NCI-H1417 treated with DMSO at 0.1 percent for 48 hours (cell line): Measurements from ENCODE around the gene APRT.
"Not testable (repeated sequence)": the region's sequence is repeated elsewhere in the genome, so short reads cannot be mapped to it uniquely, and the experiment has no call there.

Experiments used
- DNase-seq: peaks from one replicate; lab custom pipeline; 2025; lab: John Stamatoyannopoulos, UW

Gene APRT

GRCh38 chr16:88788749-88789148 is 23.0 kb downstream of the APRT start:
- not testable (repeated sequence) for DNase-seq

DNA sequence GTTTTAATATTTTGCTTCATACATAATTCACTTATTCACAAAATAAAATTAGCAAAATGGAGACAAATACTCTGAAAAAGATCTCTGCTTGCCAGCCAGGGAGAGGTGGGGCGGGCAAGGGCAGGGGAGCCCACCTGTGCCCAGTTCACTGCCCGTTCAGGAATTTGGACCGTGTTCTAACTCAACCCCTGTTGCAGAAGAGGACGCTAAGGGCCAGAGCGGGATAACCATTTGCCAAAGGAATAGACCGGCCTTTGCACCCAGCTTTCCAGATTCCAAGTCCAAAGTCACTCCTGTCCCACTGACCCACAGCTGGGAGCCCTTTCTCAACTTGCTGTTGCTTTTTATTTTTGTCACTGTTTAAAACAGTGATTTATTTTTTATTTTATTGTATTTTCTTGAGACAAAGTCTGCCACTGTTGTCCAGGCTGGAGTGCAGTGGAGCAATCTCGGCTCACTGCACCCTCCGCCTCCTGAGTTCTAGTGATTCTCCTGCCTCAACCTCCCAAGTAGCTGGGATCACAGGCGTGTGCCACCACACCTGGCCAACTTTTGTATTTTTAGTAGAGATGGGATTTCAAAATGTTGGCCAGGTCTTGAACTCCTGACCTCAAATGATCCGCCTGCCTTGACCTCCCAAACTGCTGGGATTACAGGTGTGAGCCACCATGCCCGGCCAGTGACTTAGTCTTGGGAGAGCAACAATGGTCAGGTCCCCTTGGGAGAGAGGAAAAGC is 24.0 kb downstream of the APRT start:
- DNase-seq: no peak

DNA sequence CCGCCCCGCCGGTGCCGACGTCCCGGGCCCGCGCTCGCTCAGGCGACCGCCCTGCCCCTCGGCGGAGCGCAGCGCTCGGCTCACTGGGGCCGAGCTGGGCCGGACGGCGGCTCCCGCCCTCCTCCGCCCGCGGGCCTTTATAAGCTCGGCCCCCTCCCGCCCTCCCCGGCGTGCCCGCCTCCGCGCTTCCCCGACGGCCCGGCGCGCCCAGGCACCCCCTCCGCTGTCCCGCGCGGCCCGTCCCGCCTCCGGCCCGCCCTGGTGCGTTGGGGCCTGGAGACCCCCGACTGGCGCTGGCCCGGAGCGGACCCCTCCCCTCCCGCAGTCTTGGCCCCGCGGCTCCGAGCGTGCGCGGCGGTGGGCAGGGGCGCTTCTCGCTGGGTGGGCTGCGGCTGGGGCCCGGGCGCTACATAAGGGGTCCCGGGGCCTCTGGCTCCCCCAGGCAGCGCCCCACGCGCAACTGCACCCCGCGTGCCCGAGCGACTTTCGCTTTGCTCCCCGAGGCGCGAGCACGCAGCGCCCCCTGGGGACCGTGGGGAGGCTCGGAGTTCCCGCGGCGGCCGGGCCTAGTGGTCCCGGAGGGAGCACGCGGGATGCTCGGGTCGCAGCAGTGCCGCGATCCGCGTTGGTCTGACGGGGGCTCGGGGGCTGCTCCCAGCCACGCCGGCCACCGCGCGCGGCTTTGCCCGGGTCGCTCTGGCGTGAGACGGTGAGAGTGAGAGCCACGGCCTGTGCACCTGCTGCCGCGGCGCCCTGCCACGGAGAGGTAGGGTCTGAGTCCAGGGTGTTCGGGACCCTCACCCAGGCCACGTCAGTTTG is 26.4 kb downstream of the APRT start, which contains the start of gene PIEZO1:
Gene PIEZO1, minus strand, starts transcription at position 115 of the 819 bp plus-strand sequence. CDS start 256 bp downstream, outside the sequence.
- no peak for DNase-seq

DNA sequence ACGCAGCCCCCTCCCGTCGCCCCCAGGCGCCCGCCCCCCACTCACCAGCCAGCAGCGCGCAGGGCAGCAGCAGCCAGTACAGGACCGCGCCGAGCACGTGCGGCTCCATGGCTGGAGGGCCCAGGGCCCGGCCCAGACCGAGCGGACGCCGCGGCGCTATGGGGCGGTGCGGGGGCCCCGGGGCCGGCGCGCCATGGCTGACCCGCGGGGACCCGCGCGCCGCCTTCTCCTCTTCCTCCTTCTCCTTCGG is 26.9 kb downstream of the APRT start:
- DNase-seq: no peak

DNA sequence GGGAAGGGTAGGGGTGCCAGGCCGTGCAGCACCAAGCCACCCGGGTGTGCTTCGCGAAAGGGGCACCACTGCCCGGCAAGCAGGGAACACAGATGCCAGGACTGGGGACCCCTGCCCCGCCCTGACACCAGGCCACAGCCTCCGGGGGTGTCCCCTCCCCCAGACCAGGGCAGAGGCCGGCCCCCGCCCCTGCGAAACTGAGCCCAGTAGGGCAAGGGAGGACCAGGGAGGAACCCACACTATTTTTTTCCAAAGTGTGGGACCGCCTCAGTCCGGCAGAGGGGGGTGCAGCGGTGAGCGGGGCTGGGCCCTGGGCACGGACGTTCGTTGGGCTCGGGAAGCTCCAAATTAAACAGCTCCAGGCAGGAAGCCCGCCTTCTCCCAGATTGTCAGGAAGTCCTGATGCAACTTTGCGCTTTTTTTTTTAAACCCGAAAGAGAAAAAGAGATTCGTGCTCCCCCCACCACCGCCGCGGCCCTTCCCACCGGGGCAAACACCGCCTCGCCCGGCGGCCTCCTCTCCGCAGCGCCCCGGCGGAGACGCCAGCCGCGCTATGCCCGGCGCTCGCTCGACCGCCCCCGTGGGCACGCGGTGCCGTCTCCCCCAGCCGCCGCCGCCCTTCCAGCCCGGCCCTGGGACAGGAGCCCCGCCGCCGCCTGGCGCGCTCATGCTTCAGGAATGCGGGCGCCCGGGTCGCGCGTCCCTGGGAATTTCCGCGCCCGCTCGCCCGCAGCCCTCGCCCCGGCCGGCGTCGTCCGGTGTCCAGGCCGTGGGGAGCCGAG is 27.5 kb downstream of the APRT start:
- no peak for DNase-seq

DNA sequence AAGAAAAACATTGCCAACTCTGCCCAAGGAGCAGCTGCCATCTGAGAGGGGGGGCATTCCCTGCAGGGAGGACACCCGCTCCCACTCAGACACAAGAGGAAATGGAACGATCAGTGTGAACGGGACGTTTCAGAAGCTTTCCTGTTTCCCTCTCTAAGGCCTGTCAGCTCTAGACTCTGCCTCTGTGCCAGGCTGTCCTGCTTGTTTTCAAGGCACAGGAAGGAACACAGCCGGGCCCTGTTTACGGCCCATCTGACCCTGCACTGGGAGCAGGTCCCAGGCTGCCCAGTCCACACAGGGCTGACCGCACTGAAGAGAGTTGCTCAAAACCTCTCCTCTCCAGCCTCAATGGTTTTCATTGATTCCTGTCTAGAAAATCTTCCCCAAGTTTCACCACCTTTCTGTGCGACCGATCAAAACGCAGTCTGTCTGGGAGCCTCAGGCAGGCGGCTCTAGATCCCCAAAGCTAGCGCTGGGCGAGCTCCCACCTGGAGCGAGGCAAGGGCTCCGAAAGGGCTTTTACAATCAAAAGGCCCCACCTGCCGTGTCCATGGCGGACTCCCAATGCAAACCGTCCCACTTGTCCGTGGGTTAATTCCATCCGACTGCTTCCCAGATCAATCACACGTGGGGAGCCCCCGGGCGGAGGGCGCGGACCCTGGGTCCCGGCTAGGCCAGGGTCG is 28.2 kb downstream of the APRT start:
- DNase-seq: no peak

GRCh38 chr16:88782454-88783390 is 29.0 kb downstream of the APRT start:
- DNase-seq: no peak

GRCh38 chr16:88781140-88782077 is 30.3 kb downstream of the APRT start:
- no peak for DNase-seq

GRCh38 chr16:88780142-88781062 is 31.3 kb downstream of the APRT start:
- DNase-seq: no peak

DNA sequence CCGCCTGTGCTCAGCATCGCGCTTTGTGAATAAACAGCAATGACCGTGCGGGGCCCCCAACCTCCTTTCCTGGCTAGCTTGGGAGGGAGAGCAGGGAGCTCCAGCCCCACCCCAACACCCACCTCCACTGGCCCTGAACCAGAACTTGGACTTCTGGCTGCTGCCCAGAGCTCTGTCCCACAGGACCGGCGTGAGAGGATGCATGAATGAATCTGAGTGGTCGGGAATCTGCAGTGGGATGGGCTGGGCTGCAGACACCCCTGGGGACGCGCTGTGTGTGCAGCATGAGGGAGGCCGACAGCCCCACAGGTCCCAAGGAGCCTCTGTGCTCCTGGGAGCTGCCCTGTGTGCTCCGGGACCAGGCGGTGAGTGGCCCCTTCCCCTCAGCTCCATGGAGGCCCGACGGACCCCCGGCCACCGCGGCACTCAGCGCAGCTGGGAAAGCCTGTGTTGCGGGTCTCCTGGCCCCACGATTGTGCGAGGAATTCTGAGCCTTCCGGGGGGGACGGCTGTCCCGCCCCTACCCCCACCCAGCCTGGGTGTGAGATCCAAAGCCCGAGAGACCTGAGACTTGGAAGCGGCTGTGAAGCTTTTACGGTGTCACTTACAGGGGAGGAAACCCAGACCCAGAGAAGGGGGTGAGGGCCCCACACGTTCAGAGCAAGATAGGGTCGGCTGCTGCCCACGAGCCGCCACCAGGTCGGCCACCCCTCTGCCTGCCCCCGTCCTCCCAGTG is 32.2 kb downstream of the APRT start:
- no peak for DNase-seq

DNA sequence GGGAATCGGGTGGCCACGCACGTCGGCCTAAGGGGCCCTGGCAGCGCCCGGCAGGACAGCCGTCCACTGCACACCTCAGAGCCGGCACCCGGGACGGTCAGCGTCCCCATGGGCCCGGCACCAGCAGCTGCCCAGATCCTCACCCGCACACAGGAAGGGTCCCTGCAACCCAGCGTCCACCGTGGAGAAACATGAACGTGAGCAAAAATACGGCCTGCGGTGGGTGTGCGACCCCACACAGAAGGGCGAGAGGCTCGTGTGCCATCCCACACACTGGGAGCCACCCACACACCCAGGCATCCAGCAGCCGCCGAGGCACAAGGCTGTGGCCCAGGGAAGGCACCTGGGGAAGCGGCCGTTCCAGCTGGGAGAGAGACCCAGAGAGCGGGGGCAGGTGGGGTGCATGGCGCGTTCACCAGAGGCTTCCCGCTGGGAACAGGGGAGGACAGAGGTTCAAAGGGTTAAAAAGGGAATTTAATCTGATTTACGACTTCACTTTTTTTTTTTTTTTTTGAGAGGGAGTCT is 33.1 kb downstream of the APRT start:
- DNase-seq: no peak

GRCh38 chr16:88778271-88778525 is 33.5 kb downstream of the APRT start:
- DNase-seq: no peak

DNA sequence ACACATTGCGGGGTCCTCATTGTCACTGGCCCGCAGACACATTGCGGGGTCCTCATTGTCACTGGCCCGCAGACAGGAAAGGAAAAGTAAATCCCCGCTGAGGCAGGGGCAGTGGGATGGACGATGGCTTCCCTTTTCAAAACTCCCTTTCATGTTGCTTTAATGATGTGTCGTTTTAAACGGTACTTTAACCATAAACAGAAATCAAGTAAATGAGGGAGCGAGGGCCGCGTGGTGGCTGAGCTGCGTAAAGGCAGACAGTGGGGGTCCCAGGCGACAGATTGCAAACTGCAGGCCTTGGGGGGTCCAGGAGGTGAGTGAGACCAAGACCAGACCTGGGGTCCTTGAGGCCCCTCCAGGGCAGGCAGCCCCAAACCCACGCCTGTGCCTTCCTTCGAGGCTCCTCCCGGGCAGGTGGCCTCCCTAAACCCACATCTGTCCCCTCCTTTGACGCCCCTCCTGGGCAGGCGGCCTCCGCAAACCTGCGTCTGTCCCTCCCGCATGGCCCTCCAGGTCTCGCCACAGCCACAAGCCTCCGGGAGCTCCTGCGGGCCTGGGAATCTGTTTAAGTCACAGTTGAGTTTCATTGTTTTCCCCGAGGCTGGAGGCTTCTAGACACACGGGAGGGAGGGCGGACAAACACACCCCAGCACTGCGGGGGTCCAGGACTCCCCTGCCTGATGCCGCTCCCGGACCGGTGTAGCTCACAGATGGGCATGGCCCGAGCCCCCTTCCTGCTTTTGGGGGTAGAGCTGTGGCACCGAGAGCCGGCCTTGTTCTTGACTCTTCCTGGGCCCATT is 34.1 kb downstream of the APRT start:
- no peak for DNase-seq

DNA sequence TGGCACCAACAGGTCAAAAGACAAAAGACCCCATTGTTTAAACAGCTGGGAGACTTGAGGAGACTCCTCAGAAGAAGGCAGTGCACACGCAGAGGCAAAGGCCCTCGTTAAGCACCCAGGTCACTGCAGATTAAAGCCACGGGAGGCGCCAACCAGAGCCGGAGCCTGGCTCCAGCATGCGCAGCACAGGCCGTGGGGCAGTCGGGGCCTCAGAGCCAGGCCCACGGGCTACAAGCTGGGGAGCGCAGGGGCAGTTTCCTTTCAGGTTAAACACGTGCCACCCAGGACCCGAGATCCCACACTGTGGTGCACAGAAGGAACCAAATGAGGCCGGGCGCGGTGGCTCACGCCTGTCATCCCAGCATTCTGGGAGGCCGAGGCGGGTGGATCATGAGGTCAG is 35.9 kb downstream of the APRT start:
- DNase-seq: no peak

GRCh38 chr16:88774544-88775393 is 37.0 kb downstream of the APRT start:
- no peak for DNase-seq

GRCh38 chr16:88773812-88774291 is 37.9 kb downstream of the APRT start:
- DNase-seq: no peak
